SK-MEL-5 (cell line): ENCODE data around the gene PLXNB1. TPM values are rescaled to one million over a fixed set of nuclear protein-coding genes. Genes with fewer than 3 reads are reported as not detected.
"Not testable (repeated sequence)": the region's sequence is repeated elsewhere in the genome, so short reads cannot be mapped to it uniquely, and the experiment has no call there.

ENCODE experiments used
- DNase-seq: peaks from one replicate; pipeline ENCODE4 v3.0.0-alpha.2; 2016; ENCODE audit warnings: low read depth, low spot score
- in situ Hi-C: cut with HindIII; loops from 2 replicates; pipeline ENCODE4 v1.10.0; 2016; ENCODE audit warnings: low sequenced_read_pairs, high pct_unique_total_duplicates, low pct_unique_long_range_greater_than_20kb
- total RNA-seq: library from RNA; depleted of rRNA; stranded (reverse); fragments of >200 nt; shearing (Covaris generic); gene quantifications from 2 replicates; pipeline ENCODE4 v1.2.3, GENCODE V29; 2014

Gene PLXNB1
- total RNA-seq, 1 experiment from 2014 or later = 7.4 TPM

GRCh38 chr3:48466386-48467109 lies 36.7 kb upstream of the PLXNB1 start:
- no peak for DNase-seq
- in situ Hi-C loops = no loop called here

- peak; percentile 94 for DNase-seq
- in situ Hi-C loops = no loop called here
Observed at GRCh38 chr3:48465531-48466378, 35.9 kb upstream of the PLXNB1 start.

- no peak for DNase-seq
- in situ Hi-C loops = no loop called here
Observed at GRCh38 chr3:48465237-48465530, 35.3 kb upstream of the PLXNB1 start.

GRCh38 chr3:48464713-48465221 lies 34.9 kb upstream of the PLXNB1 start:
- DNase-seq = no peak
- in situ Hi-C loops = no loop called here

DNA sequence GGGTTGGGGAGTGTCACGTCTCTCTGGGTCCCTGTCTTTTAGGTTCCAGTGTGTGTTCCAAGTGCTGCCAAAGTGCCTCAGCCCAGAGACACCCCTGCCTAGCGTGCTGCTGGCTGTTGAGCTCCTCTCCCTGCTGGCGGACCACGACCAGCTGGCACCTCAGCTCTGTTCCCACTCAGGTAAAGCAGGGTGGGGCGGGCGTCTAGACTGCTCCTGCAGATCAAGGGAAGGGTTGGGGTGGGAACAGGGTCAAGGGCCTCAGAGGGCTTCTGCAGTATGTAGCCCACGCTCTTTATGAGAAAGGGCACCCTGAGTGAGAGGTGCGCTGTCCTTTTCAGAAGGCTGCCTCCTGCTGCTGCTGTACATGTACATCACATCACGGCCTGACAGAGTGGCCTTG lies 33.8 kb upstream of the PLXNB1 start:
- DNase-seq = no peak
- in situ Hi-C loops = no loop called here

GRCh38 chr3:48461767-48462166 lies 31.9 kb upstream of the PLXNB1 start:
- DNase-seq, in situ Hi-C loops: not testable (repeated sequence)

DNA sequence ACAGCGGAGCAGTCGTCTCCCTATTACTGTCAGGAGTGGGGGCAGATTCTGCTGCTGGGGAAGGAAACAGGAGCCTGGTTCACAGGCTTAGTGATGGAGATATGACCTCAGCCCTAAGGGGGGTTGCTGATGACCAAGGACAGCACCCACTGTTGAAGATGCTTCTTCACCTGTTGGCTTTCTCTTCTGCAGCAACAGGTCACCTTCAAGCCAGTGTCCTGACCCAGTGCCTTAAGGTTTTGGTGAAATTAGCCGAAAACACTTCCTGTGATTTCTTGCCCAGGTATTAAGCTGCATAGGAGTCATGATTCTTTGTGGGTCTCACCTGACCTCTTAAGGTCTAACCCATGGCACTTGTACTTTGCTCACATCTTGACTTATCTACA lies 30.6 kb upstream of the PLXNB1 start:
- in situ Hi-C loops = no loop called here
- DNase-seq = no peak

- in situ Hi-C loops = no loop called here
- DNase-seq = no peak
Observed at GRCh38 chr3:48459773-48460516, 30.1 kb upstream of the PLXNB1 start.

DNA sequence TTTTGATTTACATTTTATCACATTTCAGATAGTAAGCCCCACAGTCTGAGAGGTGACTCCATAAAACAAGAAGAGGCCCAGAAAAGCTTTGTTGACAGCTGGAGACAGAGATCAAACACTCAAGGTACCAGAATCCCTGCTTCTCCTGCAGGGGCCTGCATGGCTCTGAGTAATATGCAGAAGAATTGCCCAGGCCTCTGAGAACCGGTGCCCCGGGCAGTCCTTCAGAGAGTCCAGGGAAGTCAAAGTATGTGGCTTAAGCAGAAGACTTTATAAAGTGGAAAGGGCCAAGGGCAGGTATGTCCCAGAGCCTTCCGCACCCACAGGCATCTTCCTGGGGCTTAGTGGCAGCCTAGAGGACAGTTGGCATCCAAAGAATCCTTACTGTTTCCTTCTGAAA lies 29.4 kb upstream of the PLXNB1 start:
- in situ Hi-C loops = no loop called here
- no peak for DNase-seq

DNA sequence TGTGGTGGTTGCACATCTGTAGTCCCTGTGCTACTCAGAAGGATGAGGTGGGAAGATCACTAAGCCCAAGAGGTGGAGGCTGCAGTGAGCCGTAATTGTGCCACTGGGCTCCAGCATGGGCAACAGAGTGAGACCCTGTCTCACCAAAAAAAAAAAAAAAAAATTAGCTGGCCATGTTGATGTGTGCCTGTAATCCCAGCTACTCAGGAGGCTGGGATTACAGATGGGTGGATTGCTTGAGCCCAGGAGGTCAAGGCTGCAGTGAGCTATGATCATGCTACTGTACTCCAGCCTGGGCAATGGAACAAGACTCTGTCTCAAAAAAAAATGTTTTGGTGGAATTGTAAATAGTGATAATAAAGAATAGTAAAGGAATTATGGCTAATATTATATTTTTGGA lies 26.6 kb upstream of the PLXNB1 start:
- in situ Hi-C loops = no loop called here
- DNase-seq = no peak

GRCh38 chr3:48451270-48451669 lies 21.4 kb upstream of the PLXNB1 start:
- no peak for DNase-seq
- in situ Hi-C loops = no loop called here

DNA sequence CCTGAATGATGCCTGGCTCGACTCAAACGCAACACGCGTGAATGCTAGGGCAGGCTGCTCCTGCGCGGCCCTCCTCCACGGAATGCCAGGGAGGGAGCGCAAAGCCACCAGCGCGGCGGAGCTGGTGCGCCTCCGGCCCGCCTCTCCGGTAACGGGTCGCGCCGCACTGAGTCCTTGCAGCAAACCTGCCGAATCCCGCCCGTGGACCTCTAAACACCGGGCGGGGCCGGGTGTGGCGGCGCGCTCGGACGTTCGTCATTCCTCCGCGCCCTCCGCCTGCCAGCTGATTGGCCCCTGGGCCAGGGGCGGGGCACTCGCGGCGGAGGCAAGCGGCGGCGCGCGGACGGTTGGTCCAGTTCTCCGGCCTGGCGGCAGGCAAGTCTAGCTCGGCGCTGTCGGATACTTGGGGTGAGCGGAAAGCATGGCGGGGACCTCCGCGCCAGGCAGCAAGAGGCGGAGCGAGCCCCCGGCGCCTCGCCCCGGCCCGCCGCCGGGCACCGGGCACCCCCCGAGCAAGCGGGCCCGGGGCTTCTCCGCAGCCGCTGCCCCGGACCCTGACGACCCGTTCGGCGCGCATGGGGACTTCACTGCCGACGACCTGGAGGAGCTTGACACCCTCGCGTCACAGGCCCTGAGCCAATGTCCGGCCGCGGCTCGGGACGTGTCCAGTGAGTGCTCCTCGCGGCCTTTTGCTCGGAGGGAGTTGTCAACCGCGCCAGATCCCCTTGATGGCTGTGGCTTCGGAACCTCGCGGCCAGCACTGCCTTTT lies 16.7 kb upstream of the PLXNB1 start, which contains the start of gene ATRIP:
TSS of gene ATRIP (plus strand) at position 313 of the 769 bp plus-strand sequence. CDS start at position 422, 109 bp downstream.
- in situ Hi-C loops = no loop called here
- peak; percentile 82 for DNase-seq

- in situ Hi-C loops = no loop called here
- DNase-seq = no peak
Observed at GRCh38 chr3:48446043-48446424, 16.1 kb upstream of the PLXNB1 start.

GRCh38 chr3:48445277-48445882 lies 15.5 kb upstream of the PLXNB1 start:
- in situ Hi-C loops = no loop called here
- no peak for DNase-seq

DNA sequence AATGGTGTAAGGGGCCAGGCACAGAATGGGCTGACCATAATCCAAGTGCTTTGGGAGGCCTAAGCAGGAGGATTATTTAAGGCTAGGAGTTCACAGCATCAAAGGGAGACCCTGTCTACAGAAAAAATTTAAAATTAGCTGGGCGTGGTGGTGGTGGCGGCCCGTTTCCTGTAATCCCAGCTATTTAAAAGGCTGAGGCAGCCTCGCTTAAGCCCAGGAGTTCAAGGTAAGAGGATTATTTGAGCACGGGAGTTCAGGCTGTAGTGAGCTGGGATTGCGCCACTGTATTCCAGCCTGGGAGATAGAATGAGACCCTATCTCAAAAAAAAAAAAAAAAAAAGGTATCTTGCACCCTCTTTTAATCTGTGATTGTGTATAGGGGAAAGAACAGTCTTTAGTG lies 12.1 kb upstream of the PLXNB1 start:
- in situ Hi-C loops = no loop called here
- DNase-seq = no peak

GRCh38 chr3:48440590-48440958 lies 10.7 kb upstream of the PLXNB1 start:
- in situ Hi-C loops = no loop called here
- no peak for DNase-seq

GRCh38 chr3:48439820-48440589 lies 10.1 kb upstream of the PLXNB1 start, which contains the start of the genes CCDC51 and TMA7:
Gene CCDC51, minus strand, starts transcription at chr3:48440119. Its CDS starts 4,991 bp downstream, at chr3:48435128.
Gene TMA7, plus strand, starts transcription at chr3:48440257. Its CDS starts 40 bp downstream, at chr3:48440297.
- DNase-seq = peak; percentile 98
- in situ Hi-C loops = no loop called here
